Activated CD4-positive, alpha-beta T cell treated with anti-CD3 and anti-CD28 coated beads for 36 hours (primary cell): ENCODE results near the gene MYF6. TPM values are rescaled to one million over a fixed set of nuclear protein-coding genes. Genes with fewer than 3 reads are reported as not detected.
"Not testable (repeated sequence)": the region's sequence is repeated elsewhere in the genome, so short reads cannot be mapped to it uniquely, and the experiment has no call there.

ENCODE experiments used
- ATAC-seq: fragments of 200-7000 bp; cut with Tn5 transposase; one replicate; pipeline ENCODE4 v1.10.0; 2021; ENCODE audit warnings: mild to moderate bottlenecking, moderate library complexity
- CTCF ChIA-PET: fragments of 350-600 bp; sonication (Branson Sonifier 250); formaldehyde crosslinking; loops from one replicate; lab custom pipeline; 2021; ENCODE audit warnings: antibody characterized with exemption; lab: Charles Lee
- POLR2A ChIA-PET: fragments of 350-600 bp; sonication (Branson Sonifier 250); formaldehyde crosslinking; loops from one replicate; lab custom pipeline; 2021; ENCODE audit warnings: antibody characterized with exemption, inconsistent platforms; lab: Charles Lee
- DNase-seq: peaks from one replicate; pipeline ENCODE4 v3.0.0-alpha.2; 2020
- H3K27ac Mint-ChIP-seq: one replicate; pipeline ENCODE4 v1.8.0; 2021; ENCODE audit warnings: mixed read lengths
- H3K27me3 Mint-ChIP-seq: one replicate; pipeline ENCODE4 v1.8.0; 2021; ENCODE audit warnings: mixed read lengths
- H3K36me3 Mint-ChIP-seq: one replicate; pipeline ENCODE4 v1.8.0; 2021; ENCODE audit warnings: low read depth, mixed read lengths
- H3K4me1 Mint-ChIP-seq: one replicate; pipeline ENCODE4 v1.8.0; 2021; ENCODE audit warnings: mixed read lengths
- H3K4me3 Mint-ChIP-seq: one replicate; pipeline ENCODE4 v1.8.0; 2021; ENCODE audit warnings: mild to moderate bottlenecking, moderate library complexity, mixed read lengths
- H3K9me3 Mint-ChIP-seq: one replicate; pipeline ENCODE4 v1.8.0; 2021; ENCODE audit warnings: low read depth, mixed read lengths
- intact Hi-C, 2 experiments: fragments of 100-400 bp; cut with DNase I in 1 of 2; cut with micrococcal nuclease in 1 of 2; formaldehyde crosslinking; loops; one replicate each; pipeline versions ENCODE4 v1.14.2 to v1.15.1; 2022 to 2024; cut with DNase I, micrococcal nuclease
- total RNA-seq, 2 experiments: library from RNA; stranded (reverse); gene quantifications; one replicate each; pipeline ENCODE4 v1.2.3, GENCODE V29; 2021

MYF6 gene
- total RNA-seq = not detected

DNA sequence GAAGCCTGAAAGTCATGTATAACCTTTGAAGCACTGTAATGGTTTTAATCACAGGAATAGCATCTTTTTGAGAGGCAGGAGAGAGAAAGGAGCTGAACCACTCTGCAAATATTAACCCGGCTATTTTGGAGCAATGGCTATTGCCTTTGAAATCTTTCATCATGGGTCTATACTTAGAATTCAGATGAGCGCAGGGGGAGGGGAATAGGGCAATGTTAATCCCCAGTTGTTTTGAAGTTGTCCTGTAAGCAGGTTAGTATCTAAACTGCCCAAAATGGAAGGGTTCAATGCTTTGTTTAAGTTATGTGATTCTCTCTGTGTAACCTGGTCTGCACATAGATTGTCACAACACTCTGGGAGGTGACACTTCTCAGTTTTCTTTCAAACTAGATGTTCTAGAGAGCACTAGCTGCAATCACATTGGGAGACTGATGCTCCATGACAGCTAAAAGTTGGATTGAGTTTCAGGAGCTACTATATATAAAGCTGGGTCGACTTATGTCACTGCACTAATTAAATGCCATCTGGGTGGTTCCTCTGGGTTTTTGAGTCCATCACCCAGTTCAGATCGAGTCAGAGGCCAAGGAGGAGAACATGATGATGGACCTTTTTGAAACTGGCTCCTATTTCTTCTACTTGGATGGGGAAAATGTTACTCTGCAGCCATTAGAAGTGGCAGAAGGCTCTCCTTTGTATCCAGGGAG, at the start of gene MYF6:
Gene MYF6 (plus strand): TSS at position 509 of the 704 bp plus-strand sequence. CDS start 86 bp downstream, at position 595.
- Mint-ChIP-seq H3K27ac (no peak within 1 kb of the TSS), H3K27me3 (peaks cover 28% of the 10 kb centered on the region), H3K4me1 (no peaks in the 10 kb centered on the region), H3K4me3 (no peak within 1 kb of the TSS), H3K9me3 (peaks cover 3% of the 10 kb centered on the region), H3K36me3 (peaks cover 3% of the 10 kb centered on the region)
- CTCF ChIA-PET = interaction anchor here (0.7 kb wide), 1 partner anchor 12 kb away, joined by 3 read pairs; no protein-coding TSS in a partner anchor
- DNase-seq = no peak
- POLR2A ChIA-PET = no interaction called here
- intact Hi-C loops = no loop called here
- no peak for ATAC-seq

DNA sequence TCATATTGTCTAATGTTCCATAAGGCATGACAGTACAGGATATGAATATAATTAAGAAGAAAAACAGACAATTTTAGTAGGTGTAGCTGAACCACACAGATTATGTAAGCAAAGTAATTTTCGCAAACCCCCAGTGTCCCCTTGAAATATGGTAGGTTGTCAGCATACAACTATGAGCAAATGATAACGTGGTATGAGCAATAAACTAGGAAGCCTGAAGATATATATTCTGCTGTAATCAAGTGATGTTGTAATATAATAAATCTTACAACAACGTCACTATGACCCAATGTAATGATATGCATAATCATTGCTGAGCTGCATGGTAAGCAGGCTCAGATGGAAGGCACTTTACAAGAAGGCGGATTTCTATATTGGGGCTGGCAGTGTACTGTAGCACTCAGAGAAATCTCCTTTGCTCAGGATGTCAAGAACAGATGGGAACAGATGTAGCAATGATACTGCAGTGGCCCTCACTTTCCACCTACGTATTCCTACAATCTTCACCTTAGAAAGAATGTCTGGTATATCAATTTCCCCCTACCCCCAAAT, 47.8 kb upstream of the MYF6 start:
- Mint-ChIP-seq H3K27ac (no peak overlapping the region), H3K27me3 (no peaks in the 10 kb centered on the region), H3K9me3 (no peaks in the 10 kb centered on the region), H3K4me1 (no peaks in the 10 kb centered on the region), H3K36me3 (no peaks in the 10 kb centered on the region), H3K4me3 (no peak overlapping the region)
- POLR2A ChIA-PET = no interaction called here
- ATAC-seq (no peak), DNase-seq (no peak)
- CTCF ChIA-PET = no interaction called here
- intact Hi-C loops = no loop called here

- POLR2A ChIA-PET = no interaction called here
- H3K27ac Mint-ChIP-seq = no peak overlapping the region
- H3K9me3 Mint-ChIP-seq = no peaks in the 10 kb centered on the region
- no peak for DNase-seq
- no peak for ATAC-seq
- H3K27me3 Mint-ChIP-seq = no peaks in the 10 kb centered on the region
- H3K36me3 Mint-ChIP-seq = no peaks in the 10 kb centered on the region
- H3K4me3 Mint-ChIP-seq = no peak overlapping the region
- CTCF ChIA-PET = no interaction called here
- intact Hi-C loops = no loop called here
- H3K4me1 Mint-ChIP-seq = no peaks in the 10 kb centered on the region
Measured at GRCh38 chr12:80662586-80662985, 44.8 kb upstream of the MYF6 start.

GRCh38 chr12:80670214-80670613, 37.2 kb upstream of the MYF6 start:
- H3K4me3 Mint-ChIP-seq = no peak overlapping the region
- peaks cover 3% of the 10 kb centered on the region for H3K9me3 Mint-ChIP-seq
- intact Hi-C loops = no loop called here
- CTCF ChIA-PET = no interaction called here
- no peak overlapping the region for H3K27ac Mint-ChIP-seq
- H3K4me1 Mint-ChIP-seq = no peaks in the 10 kb centered on the region
- no peaks in the 10 kb centered on the region for H3K36me3 Mint-ChIP-seq
- ATAC-seq = no peak
- POLR2A ChIA-PET = no interaction called here
- no peak for DNase-seq
- no peaks in the 10 kb centered on the region for H3K27me3 Mint-ChIP-seq

GRCh38 chr12:80676042-80676636, 31.3 kb upstream of the MYF6 start:
- H3K36me3 Mint-ChIP-seq, intact Hi-C loops, CTCF ChIA-PET, H3K4me3 Mint-ChIP-seq, DNase-seq, H3K4me1 Mint-ChIP-seq, H3K9me3 Mint-ChIP-seq, H3K27ac Mint-ChIP-seq, H3K27me3 Mint-ChIP-seq, POLR2A ChIA-PET, ATAC-seq: not testable (repeated sequence)

GRCh38 chr12:80676856-80677255, 30.6 kb upstream of the MYF6 start:
- ChIA-PET POLR2A (no interaction called here), CTCF (no interaction called here)
- no peaks in the 10 kb centered on the region for H3K9me3 Mint-ChIP-seq
- H3K36me3 Mint-ChIP-seq = no peaks in the 10 kb centered on the region
- intact Hi-C loops = no loop called here
- no peak overlapping the region for H3K27ac Mint-ChIP-seq
- H3K4me1 Mint-ChIP-seq = no peaks in the 10 kb centered on the region
- H3K27me3 Mint-ChIP-seq = no peaks in the 10 kb centered on the region
- no peak for DNase-seq
- no peak for ATAC-seq
- no peak overlapping the region for H3K4me3 Mint-ChIP-seq

DNA sequence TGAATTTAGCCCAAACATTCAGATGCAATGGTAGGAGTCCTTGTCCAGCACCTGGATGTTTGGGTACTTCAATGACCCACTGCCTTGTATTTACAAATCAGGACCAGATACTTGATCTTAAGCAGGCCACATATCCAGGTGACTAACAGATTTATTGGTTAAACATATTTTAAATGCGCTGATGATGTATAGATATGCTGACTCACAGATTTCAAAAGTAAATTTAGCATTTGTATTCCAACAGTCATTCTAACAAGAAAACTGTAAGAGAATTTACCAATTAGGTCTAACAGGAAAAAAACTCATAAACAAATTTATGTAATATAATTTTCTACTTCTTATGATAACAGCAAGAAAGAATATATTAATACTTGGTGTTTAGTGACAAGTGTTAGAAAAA, 29.4 kb upstream of the MYF6 start:
- H3K36me3 Mint-ChIP-seq = no peaks in the 10 kb centered on the region
- ChIA-PET CTCF (no interaction called here), POLR2A (no interaction called here)
- ATAC-seq = no peak
- no peak overlapping the region for H3K27ac Mint-ChIP-seq
- no peaks in the 10 kb centered on the region for H3K9me3 Mint-ChIP-seq
- no peak for DNase-seq
- H3K4me1 Mint-ChIP-seq = no peaks in the 10 kb centered on the region
- no peak overlapping the region for H3K4me3 Mint-ChIP-seq
- intact Hi-C loops = no loop called here
- H3K27me3 Mint-ChIP-seq = no peaks in the 10 kb centered on the region

GRCh38 chr12:80679346-80680131, 27.9 kb upstream of the MYF6 start:
- no peaks in the 10 kb centered on the region for H3K4me1 Mint-ChIP-seq
- CTCF ChIA-PET = no interaction called here
- H3K27me3 Mint-ChIP-seq = no peaks in the 10 kb centered on the region
- intact Hi-C loops = no loop called here
- no peak overlapping the region for H3K27ac Mint-ChIP-seq
- H3K9me3 Mint-ChIP-seq = no peaks in the 10 kb centered on the region
- POLR2A ChIA-PET = no interaction called here
- no peak overlapping the region for H3K4me3 Mint-ChIP-seq
- no peaks in the 10 kb centered on the region for H3K36me3 Mint-ChIP-seq
- ATAC-seq (no peak), DNase-seq (no peak)

DNA sequence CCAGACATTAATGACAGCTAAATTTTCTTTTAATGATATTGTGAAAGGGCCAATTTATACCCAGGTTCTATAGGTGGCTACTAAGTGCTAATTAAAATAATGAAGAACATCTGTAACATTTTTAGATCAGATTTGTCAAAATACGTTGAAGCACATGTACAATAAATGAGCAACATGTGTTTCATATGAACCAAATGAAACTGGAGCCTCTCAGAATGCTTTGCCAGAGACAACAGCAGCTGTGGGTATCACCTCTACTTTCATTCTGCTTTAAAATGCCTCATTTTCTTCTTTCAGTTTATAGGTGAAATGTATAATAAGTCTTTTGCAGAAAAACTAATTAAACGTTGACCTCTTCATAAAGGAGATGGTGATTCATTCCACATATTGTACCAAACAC, 26.1 kb upstream of the MYF6 start:
- H3K4me1 Mint-ChIP-seq = no peaks in the 10 kb centered on the region
- intact Hi-C loops = no loop called here
- H3K27ac Mint-ChIP-seq = no peak overlapping the region
- no peaks in the 10 kb centered on the region for H3K27me3 Mint-ChIP-seq
- H3K9me3 Mint-ChIP-seq = no peaks in the 10 kb centered on the region
- ChIA-PET CTCF (no interaction called here), POLR2A (no interaction called here)
- no peaks in the 10 kb centered on the region for H3K36me3 Mint-ChIP-seq
- no peak for DNase-seq
- no peak for ATAC-seq
- H3K4me3 Mint-ChIP-seq = no peak overlapping the region

DNA sequence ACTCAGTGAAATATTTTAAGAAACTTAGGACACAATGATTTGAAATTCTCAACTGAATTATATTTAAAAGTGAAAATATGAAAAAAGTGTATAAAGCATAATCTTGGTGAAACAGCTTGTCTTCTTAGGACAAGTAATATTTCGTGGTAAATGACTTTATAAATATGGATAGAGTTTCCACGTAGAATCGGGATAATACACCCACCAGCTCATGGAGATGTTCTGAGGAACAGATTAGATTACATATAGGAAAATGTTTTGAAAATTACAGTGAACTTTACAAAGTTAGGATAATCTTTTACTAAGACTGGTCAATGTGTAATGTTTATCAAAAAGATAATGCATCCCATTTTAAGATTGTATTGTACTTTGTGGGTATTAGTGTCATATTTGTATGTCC, 25.6 kb upstream of the MYF6 start:
- CTCF ChIA-PET = no interaction called here
- no peak overlapping the region for H3K4me3 Mint-ChIP-seq
- no peak overlapping the region for H3K27ac Mint-ChIP-seq
- POLR2A ChIA-PET = no interaction called here
- H3K9me3 Mint-ChIP-seq = no peaks in the 10 kb centered on the region
- ATAC-seq (no peak), DNase-seq (no peak)
- H3K27me3 Mint-ChIP-seq = no peaks in the 10 kb centered on the region
- no peaks in the 10 kb centered on the region for H3K36me3 Mint-ChIP-seq
- H3K4me1 Mint-ChIP-seq = no peaks in the 10 kb centered on the region
- intact Hi-C loops = no loop called here

DNA sequence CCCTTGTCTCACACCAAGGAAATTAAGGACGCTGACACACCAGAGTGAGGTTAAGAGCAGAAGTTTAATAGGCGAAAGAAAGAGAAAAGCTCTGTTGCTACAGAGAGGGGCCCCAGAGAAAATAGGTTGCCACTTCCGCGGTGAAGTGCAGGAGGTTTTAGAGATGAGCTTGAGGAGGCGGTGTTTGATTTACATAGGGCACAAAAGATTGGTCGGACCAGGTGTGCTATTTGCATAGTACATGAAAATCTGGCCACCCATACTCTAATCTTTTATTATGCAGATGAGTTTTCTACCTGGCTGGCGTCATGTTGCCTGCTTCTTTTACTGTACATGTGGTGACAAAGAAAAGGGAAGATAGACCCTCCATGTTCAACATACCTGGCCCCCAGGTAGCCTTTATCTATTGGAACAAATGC, 23.3 kb upstream of the MYF6 start:
- intact Hi-C loops = no loop called here
- H3K27ac Mint-ChIP-seq = no peak overlapping the region
- H3K36me3 Mint-ChIP-seq = no peaks in the 10 kb centered on the region
- no peak overlapping the region for H3K4me3 Mint-ChIP-seq
- H3K4me1 Mint-ChIP-seq = no peaks in the 10 kb centered on the region
- no peaks in the 10 kb centered on the region for H3K27me3 Mint-ChIP-seq
- POLR2A ChIA-PET = no interaction called here
- CTCF ChIA-PET = interaction anchor here (0.7 kb wide), 1 partner anchor 109 kb away, joined by 3 read pairs; no protein-coding TSS in a partner anchor
- DNase-seq (no peak), ATAC-seq (no peak)
- no peaks in the 10 kb centered on the region for H3K9me3 Mint-ChIP-seq
